T-helper 2 cell treated with Interferon-gamma antibody and Interleukin-4, amounts not matched to agents 100 ng/mL and 5 ng/mL, for 36 hours (primary cell): ENCODE measurements around the gene LRRC51. TPM values are rescaled to one million over a fixed set of nuclear protein-coding genes. Genes with fewer than 3 reads are reported as not detected.

Experiments used
- intact Hi-C: fragments of 100-400 bp; cut with micrococcal nuclease; formaldehyde crosslinking; loops from one replicate; pipeline ENCODE4 v1.15.1; 2023
- total RNA-seq: library from RNA; stranded (reverse); gene quantifications from 2 replicates; pipeline ENCODE4 v1.2.3, GENCODE V29; 2022

The LRRC51 gene
- total RNA-seq, 1 donor from 2014 or later: 7.5 TPM

DNA sequence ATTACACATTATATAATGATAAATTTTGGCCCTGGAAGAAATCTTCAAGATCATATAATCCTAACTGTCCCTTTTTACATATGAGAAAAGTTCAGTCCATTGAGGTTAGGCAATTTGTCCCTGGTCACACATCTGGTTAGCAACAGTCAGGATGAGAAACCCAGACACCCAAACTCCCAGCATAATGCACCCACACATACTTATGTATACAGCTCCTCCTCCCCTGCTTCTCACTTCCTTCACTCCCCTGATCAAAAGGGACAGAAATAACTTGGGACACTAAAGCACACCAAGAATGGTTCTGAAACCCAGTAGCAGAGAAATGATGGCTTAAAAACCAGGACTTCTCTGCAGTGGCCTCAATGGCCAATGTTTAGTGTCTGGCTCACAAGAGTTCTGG, 11.4 kb upstream of the LRRC51 start:
- intact Hi-C loops: no loop called here

GRCh38 chr11:72069787-72070251, 10.8 kb upstream of the LRRC51 start:
- intact Hi-C loops: no loop called here

DNA sequence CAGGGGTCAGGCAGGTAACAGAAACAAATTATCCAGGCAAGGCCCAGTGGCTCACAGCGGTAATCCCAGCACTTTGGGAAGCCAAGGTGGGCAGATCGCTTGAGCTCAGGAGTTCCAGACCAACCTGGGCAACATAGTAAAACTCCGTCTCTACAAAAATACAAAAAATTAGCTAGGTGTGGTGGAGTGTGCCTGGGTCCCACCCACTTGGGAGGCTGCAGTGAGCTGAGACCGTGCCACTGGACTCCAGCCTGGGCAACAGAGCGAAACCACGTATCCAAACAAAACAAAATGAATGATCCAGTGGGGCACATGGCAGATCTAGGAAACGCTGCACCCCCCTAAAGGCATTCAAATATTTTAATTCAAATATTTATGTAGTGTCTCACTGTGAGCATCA, 10.2 kb upstream of the LRRC51 start:
- intact Hi-C loops: no loop called here

GRCh38 chr11:72072348-72072747, 8.3 kb upstream of the LRRC51 start:
- intact Hi-C loops: no loop called here

DNA sequence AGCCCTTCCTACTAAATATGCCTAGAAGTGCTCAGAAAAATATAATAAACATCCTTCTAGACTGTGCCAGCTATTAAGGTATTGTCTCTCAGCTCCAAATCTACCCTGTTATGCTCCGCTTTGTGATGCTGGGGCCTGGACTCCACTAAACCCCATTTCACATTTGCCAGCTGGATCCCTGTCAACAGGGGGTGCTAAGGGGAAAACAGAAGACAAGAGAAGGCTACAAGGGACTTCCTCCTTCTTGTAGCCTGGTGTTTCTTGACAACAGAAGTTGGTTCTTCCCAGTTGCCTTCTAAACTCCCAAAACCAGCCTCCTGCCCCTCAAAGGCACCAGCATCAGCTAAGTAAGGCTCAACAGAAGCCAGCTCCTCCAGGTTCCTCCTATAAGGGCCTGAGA, 5.5 kb upstream of the LRRC51 start:
- intact Hi-C loops: loop anchor here (5.0 kb wide), 1 partner anchor 1302 kb away; the partner anchor contains the start of gene RELT

DNA sequence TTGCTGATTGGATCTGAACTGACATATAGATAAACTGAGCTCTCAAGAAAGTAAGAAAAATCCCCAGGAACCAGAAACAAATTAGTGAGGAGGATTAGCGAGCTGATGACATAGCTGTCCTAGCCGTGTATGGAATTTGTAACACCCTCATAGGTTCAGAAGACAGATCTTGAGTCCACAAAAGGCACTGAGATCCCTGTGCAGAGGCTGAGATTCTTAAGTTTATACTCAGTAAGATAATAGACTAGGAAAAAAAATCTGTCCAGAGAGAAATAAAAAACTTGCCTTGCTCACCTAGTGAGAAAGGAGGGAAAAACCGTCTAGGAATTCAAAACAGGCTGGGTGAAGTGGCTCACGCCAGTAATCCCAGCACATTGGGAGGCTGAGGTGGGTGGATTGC, 4.9 kb upstream of the LRRC51 start:
- intact Hi-C loops: loop anchor here (5.0 kb wide), 1 partner anchor 1302 kb away; the partner anchor contains the start of gene RELT

- intact Hi-C loops: loop anchor here (5.0 kb wide), 1 partner anchor 1299 kb away; the partner anchor contains the start of gene RELT
Observed at GRCh38 chr11:72078477-72078876, 2.2 kb upstream of the LRRC51 start.

DNA sequence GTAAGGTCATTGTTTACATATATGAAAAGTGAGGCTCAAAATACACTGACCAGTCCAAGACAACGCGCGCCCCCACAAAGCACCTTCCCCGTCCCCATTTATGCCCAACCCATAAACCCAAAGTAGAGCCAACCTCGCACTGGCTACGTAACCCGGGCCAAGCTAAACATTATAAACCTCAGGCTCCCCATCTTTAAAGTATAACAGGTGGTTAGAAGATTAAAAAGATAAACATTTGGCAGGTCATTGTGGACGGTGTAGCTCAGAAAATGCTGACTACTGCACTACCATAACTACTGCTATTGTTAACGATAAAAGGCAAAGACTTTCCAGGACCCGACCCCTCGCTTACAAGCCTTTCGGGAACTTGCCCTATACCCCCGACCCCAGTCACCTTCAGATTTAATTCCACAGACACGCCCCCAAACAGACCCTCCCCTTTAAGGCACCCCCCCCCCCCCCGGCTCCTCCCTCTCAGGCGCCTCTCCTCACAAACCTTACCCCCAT, 778 bp upstream of the LRRC51 start:
- intact Hi-C loops: loop anchor here (1.0 to 10.0 kb wide), 8 partner anchors 23 to 1297 kb away; partner anchors contain the start of genes ANAPC15, CLPB, LAMTOR1 and RELT

DNA sequence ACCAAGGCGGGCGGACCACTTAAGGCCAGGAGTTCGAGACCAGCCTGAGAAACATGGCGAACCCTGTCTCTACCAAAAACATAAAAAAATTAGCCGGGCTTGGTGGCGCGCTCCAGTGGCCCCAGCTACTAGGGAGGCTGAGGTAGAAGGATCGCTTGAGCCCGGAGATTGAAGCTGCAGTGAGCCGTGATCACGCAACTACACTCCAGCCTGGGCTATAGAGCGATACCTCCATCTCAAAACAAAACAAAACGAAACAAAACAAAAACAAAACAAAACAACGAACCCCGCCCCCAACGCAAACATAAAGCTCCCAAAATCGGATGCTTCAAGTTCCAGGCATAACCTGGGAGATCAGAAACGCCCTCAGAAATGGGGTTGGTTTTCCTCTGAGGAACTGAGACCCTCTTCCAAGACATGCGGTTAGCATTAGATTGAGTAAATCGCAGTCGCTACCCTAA, 564 bp downstream of the LRRC51 start:
- intact Hi-C loops: loop anchor here (2.0 to 10.0 kb wide), 2 partner anchors 142 to 296 kb away; no protein-coding TSS in a partner anchor

GRCh38 chr11:72081821-72082453, 1.3 kb downstream of the LRRC51 start:
- intact Hi-C loops: loop anchor here (2.0 to 10.0 kb wide), 2 partner anchors 141 to 297 kb away; no protein-coding TSS in a partner anchor

DNA sequence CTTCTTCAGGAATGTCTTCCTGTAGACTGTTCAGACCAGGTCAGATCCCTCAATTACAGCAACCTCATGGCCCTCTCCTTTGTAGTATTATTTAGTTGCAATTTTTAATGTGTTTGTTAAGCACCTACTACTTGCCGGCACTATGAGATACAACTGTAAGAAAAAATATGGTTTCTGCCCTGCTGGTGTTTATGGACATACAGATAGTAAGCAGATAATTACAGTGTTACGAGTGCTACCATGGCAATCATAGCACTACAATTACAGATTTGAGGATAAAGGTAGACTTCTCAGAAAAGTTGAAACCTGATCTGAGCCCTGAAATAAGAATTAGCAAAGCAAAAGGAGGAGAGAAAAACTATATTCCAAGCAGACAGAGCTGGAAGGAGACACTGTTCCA, 2.8 kb downstream of the LRRC51 start:
- intact Hi-C loops: loop anchor here (10.0 kb wide), 1 partner anchor 299 kb away; no protein-coding TSS in a partner anchor

GRCh38 chr11:72084076-72084475, 3.4 kb downstream of the LRRC51 start:
- intact Hi-C loops: loop anchor here (10.0 kb wide), 1 partner anchor 299 kb away; no protein-coding TSS in a partner anchor

DNA sequence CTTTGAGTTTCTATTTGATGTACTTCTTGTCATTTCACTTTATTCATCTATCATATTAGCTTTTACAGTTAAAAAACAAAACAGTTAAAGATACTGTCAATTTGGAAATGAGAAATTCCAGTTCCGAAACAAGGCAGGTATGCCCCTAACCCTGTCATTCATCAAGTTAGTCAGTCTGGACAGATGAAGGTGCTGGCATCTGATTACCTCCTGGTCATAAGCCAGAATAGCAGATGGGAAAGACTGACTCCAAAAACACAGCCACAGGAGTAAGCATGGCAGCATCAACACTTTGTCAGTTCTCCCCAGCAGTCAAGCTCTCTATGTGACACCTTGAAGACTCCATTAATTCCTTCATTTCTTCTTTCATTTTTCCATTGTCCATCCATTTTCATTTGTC, 4.3 kb downstream of the LRRC51 start:
- intact Hi-C loops: loop anchor here (10.0 kb wide), 1 partner anchor 300 kb away; no protein-coding TSS in a partner anchor

- intact Hi-C loops: loop anchor here (10.0 kb wide), 1 partner anchor 301 kb away; no protein-coding TSS in a partner anchor
Observed at GRCh38 chr11:72085621-72086351, 5.1 kb downstream of the LRRC51 start.

- intact Hi-C loops: loop anchor here (10.0 kb wide), 1 partner anchor 303 kb away; no protein-coding TSS in a partner anchor
Observed at GRCh38 chr11:72088076-72088808, 7.6 kb downstream of the LRRC51 start.

- intact Hi-C loops: loop anchor here (1.0 to 2.0 kb wide), 2 partner anchors 66 to 114 kb away; no protein-coding TSS in a partner anchor
Observed at GRCh38 chr11:72091292-72091691, 10.6 kb downstream of the LRRC51 start.

DNA sequence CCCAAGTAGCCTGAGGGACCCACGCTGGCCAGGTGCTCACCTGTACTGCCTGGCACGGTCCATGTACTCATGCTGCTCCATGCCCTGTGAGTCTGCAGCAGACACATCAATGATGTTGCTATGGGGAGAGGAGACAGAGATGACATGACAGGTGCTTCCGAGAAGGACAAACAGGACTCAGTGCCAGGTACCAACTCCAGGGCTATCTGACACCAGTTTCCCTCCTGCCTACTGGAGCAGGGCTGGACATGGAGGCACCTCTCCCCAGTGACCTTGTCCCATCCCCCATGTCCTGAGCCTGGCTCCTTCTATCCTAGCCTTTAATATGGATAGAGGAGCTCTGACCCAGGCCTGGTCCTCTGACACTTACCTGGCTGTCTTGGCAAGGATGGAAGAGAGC, 18.1 kb downstream of the LRRC51 start:
- intact Hi-C loops: no loop called here

DNA sequence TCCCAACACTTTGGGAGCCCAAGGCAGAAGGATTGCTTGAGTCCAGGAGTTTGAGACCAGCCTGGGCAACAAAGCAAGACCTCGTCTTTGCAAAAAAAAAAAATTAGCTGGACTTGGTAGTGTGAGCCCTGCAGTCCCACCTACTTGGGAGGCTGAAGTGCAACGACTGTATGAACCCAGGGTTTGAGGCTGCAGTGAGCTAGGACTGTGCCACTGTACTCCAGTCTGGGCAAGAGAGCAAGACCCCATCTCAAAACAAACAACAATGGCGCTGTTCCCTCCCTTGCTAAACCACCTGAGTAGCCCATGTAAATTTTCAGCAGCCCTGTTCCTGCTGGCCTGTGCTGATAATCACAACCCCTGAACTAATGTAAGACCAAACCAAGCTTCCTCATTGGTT, 19.4 kb downstream of the LRRC51 start:
- intact Hi-C loops: loop anchor here (5.0 to 10.0 kb wide), 2 partner anchors 42 to 1685 kb away; partner anchors contain the start of gene MRPL48

- intact Hi-C loops: loop anchor here (5.0 to 10.0 kb wide), 2 partner anchors 42 to 1684 kb away; partner anchors contain the start of gene MRPL48
Observed at GRCh38 chr11:72100462-72100861, 19.8 kb downstream of the LRRC51 start.

GRCh38 chr11:72102162-72102561, 21.5 kb downstream of the LRRC51 start:
- intact Hi-C loops: loop anchor here (2.0 to 10.0 kb wide), 4 partner anchors 40 to 1683 kb away; partner anchors contain the start of genes CLPB and MRPL48

DNA sequence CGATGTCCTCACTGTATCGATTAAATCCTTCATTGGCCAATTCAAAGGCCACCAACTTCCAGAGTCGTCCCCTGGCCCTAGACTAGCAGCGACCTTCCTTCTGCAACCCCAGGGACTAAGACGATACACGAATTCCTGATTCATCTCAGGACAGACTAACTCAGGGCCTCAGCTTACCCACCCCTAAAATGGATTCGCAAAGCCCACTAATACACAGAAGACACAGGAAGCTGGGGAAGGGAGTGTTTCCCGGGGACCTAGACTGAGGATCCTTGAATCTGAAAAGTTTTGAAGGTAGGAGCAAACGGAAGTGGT, 21.9 kb downstream of the LRRC51 start:
- intact Hi-C loops: loop anchor here (2.0 to 10.0 kb wide), 4 partner anchors 40 to 1682 kb away; partner anchors contain the start of genes CLPB and MRPL48
